HEK293T (cell line): ENCODE results near the gene AHDC1.

Experiments used
- BHLHE40 ChIP-seq: fragments of 450-650 bp; IDR thresholded peaks from 2 replicates; pipeline ENCODE4 v1.6.1; 2016; ENCODE audit warnings: mild to moderate bottlenecking, moderate library complexity, borderline replicate concordance
- ELF4 ChIP-seq: fragments of 450-650 bp; IDR thresholded peaks from 2 replicates; pipeline ENCODE4 v1.6.1; 2017; ENCODE audit warnings: antibody characterized with exemption
- FOXA1 ChIP-seq: fragments of 450-650 bp; IDR thresholded peaks from 2 replicates; pipeline ENCODE4 v1.6.1; 2016; ENCODE audit warnings: mild to moderate bottlenecking
- FOXK2 ChIP-seq: fragments of 450-650 bp; IDR thresholded peaks from 2 replicates; pipeline ENCODE4 v1.6.1; 2016; ENCODE audit warnings: mild to moderate bottlenecking
- FOXM1 ChIP-seq: fragments of 450-650 bp; IDR thresholded peaks from 2 replicates; pipeline ENCODE4 v1.6.1; 2017; ENCODE audit warnings: mild to moderate bottlenecking, borderline replicate concordance
- NFRKB ChIP-seq: fragments of 450-650 bp; IDR thresholded peaks from 2 replicates; pipeline ENCODE4 v1.6.1; 2016; ENCODE audit warnings: mild to moderate bottlenecking, moderate library complexity
- SP1 ChIP-seq: fragments of 450-650 bp; IDR thresholded peaks from 2 replicates; pipeline ENCODE4 v1.6.1; 2017
- SUZ12 ChIP-seq: fragments of 450-650 bp; IDR thresholded peaks from 2 replicates; pipeline ENCODE4 v1.6.1; 2016; ENCODE audit warnings: mild to moderate bottlenecking
- TARDBP ChIP-seq: fragments of 450-650 bp; IDR thresholded peaks from 2 replicates; pipeline ENCODE4 v1.6.1; 2016

GRCh38 chr1:27606708-27607238 is 2.8 kb upstream of the AHDC1 start:
- TF ChIP-seq SUZ12 (no peak), SP1 (no peak), ELF4 (no peak), FOXM1 (no peak), FOXA1 (no peak), BHLHE40 (no peak), TARDBP (no peak), FOXK2 (no peak), NFRKB (no peak)
